ENCODE measurements around the gene CD55. TPM values are rescaled to one million over a fixed set of nuclear protein-coding genes. Genes with fewer than 3 reads are reported as not detected.

The CD55 gene
- polyA plus RNA-seq, 1 of the 3 experiments (the other 2 are of a cell fraction): 10.4 TPM

DNA sequence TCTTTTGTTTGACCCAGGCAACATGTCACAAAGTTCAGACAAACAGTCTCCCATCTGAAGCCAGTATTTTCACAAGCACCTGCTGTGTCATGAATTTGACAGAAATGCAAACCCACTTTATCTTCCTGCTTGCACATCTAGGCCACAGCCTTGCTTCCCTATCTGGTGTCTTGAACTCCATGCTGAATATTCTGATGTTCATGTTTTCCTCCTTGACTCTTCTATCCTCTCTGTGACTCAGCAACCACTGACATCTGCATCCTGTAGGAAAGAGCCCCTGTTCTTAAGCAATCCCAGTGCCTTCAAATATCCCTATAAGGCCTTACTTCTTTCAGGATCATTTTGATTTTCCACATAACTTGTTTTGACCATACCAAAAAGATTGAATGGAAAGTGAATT is 6.5 kb downstream of the CD55 start:
- DNase-seq: no peak
- H3K4me3 ChIP-seq (ENCODE audit: low read depth in 2 of 2, low read length in 1 of 2): no peak overlapping the region
- ChIA-PET CTCF (no interaction called here), POLR2A (no interaction called here)
- H3F3A ChIP-seq (replicated peaks; ENCODE audit: insufficient read depth): no peaks in the 10 kb centered on the region
- peaks cover 0 to 14% of the 10 kb centered on the region in 2 experiments for H3K36me3 ChIP-seq (replicated peaks in 1 of 2; ENCODE audit: control insufficient read depth in 1 of 2, insufficient read depth in 2 of 2, low read length in 1 of 2)
- TF ChIP-seq YY1 (IDR thresholded peaks at IDR 0.05; ENCODE audit: low read depth) (no peak), FOSL2 (IDR thresholded peaks at IDR 0.05; ENCODE audit: borderline replicate concordance, low read depth) (no peak), RFX5 (IDR thresholded peaks at IDR 0.05; ENCODE audit: low read length) (no peak), SIN3A (IDR thresholded peaks at IDR 0.05; ENCODE audit: borderline replicate concordance, low read depth, low read length) (no peak), ELF1 (IDR thresholded peaks at IDR 0.05) (no peak)
- TF ChIP-seq, protein P1, sequence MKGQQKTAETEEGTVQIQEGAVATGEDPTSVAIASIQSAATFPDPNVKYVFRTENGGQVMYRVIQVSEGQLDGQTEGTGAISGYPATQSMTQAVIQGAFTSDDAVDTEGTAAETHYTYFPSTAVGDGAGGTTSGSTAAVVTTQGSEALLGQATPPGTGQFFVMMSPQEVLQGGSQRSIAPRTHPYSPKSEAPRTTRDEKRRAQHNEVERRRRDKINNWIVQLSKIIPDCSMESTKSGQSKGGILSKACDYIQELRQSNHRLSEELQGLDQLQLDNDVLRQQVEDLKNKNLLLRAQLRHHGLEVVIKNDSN (IDR thresholded peaks at IDR 0.05; ENCODE audit: borderline replicate concordance, low read depth): no peak
- H3K9ac ChIP-seq: no peak overlapping the region
- no peaks in the 10 kb centered on the region for H3K9me2 ChIP-seq
- no peak overlapping the region for H3K4me2 ChIP-seq
- H3K79me2 ChIP-seq (ENCODE audit: insufficient read depth): no peaks in the 10 kb centered on the region
- no peak overlapping the region for H3K27ac ChIP-seq (ENCODE audit: low read depth in 2 of 2, low read length in 1 of 2)
- H3K9me3 ChIP-seq: no peaks in the 10 kb centered on the region
- H3K27me3 ChIP-seq (ENCODE audit: insufficient read depth): no peaks in the 10 kb centered on the region
- H4K20me1 ChIP-seq (ENCODE audit: insufficient read depth): no peaks in the 10 kb centered on the region
- H2AFZ ChIP-seq (ENCODE audit: low read depth): no peak overlapping the region
- no peaks in the 10 kb centered on the region for H3K4me1 ChIP-seq (ENCODE audit: control insufficient read depth in 1 of 2, insufficient read depth in 2 of 2, low read depth in 1 of 2, low read length in 1 of 2)

- WGBS (ENCODE audit: low lambda C conversion rate): 28% methylated on average over 3 of the region's 3 CpGs
- no peaks in the 10 kb centered on the region for H3K9me3 ChIP-seq
- ChIA-PET CTCF (interaction anchor here (0.5 kb wide), 1 partner anchor 468 kb away, joined by 3 read pairs; no protein-coding TSS in a partner anchor), POLR2A (no interaction called here)
- no peaks in the 10 kb centered on the region for H3K4me1 ChIP-seq (ENCODE audit: control insufficient read depth in 1 of 2, insufficient read depth in 2 of 2, low read depth in 1 of 2, low read length in 1 of 2)
- H3K36me3 ChIP-seq (replicated peaks in 1 of 2; ENCODE audit: control insufficient read depth in 1 of 2, insufficient read depth in 2 of 2, low read length in 1 of 2): peaks cover 0 to 14% of the 10 kb centered on the region in 2 experiments
- no peak for DNase-seq
- no peaks in the 10 kb centered on the region for H3K9me2 ChIP-seq
- no peak overlapping the region for H2AFZ ChIP-seq (ENCODE audit: low read depth)
- H3K27me3 ChIP-seq (ENCODE audit: insufficient read depth): no peaks in the 10 kb centered on the region
- no peak overlapping the region for H3K9ac ChIP-seq
- no peaks in the 10 kb centered on the region for H3K79me2 ChIP-seq (ENCODE audit: insufficient read depth)
- no peak overlapping the region for H3K4me2 ChIP-seq
- no peak overlapping the region for H3K4me3 ChIP-seq (ENCODE audit: low read depth in 2 of 2, low read length in 1 of 2)
- no peak for TF ChIP-seq NFIC (IDR thresholded peaks at IDR 0.05; ENCODE audit: borderline replicate concordance)
- no peak for TF ChIP-seq FOXJ3 (CRISPR knock-in tag; IDR thresholded peaks at IDR 0.05)
- no peak for TF ChIP-seq RAD21 (IDR thresholded peaks at IDR 0.05; ENCODE audit: low read length)
- no peak for TF ChIP-seq PBX3 (IDR thresholded peaks at IDR 0.05)
- TF ChIP-seq ZBTB33 (IDR thresholded peaks at IDR 0.05; ENCODE audit: borderline replicate concordance, low read depth): no peak
- TF ChIP-seq EP300 (IDR thresholded peaks at IDR 0.05; ENCODE audit: borderline replicate concordance in 1 of 2, low read depth in 1 of 2, low read length in 1 of 2): no peak
- TF ChIP-seq SMC3 (IDR thresholded peaks at IDR 0.05; ENCODE audit: low read depth, low read length): no peak
- no peak for TF ChIP-seq GABPA (IDR thresholded peaks at IDR 0.05; ENCODE audit: low read depth)
- no peak for TF ChIP-seq JUND (IDR thresholded peaks at IDR 0.05)
- no peak for TF ChIP-seq POLR2AphosphoS5 (IDR thresholded peaks at IDR 0.05; ENCODE audit: low read depth, low read length)
- TF ChIP-seq RXRA (IDR thresholded peaks at IDR 0.05; ENCODE audit: borderline replicate concordance, low read depth): no peak
- TF ChIP-seq GATA2 (CRISPR knock-in tag; IDR thresholded peaks at IDR 0.05): no peak
- TF ChIP-seq CHD2 (IDR thresholded peaks at IDR 0.05; ENCODE audit: low read length, partially characterized antibody): no peak
- no peaks in the 10 kb centered on the region for H3F3A ChIP-seq (replicated peaks; ENCODE audit: insufficient read depth)
- no peaks in the 10 kb centered on the region for H4K20me1 ChIP-seq (ENCODE audit: insufficient read depth)
- no peak overlapping the region for H3K27ac ChIP-seq (ENCODE audit: low read depth in 2 of 2, low read length in 1 of 2)
Observed at GRCh38 chr1:207328908-207329440, 7.5 kb downstream of the CD55 start.
